ENCODE results near the gene DPEP1. TPM values are rescaled to one million over a fixed set of nuclear protein-coding genes. Genes with fewer than 3 reads are reported as not detected.
"Not testable (repeated sequence)": the region's sequence is repeated elsewhere in the genome, so short reads cannot be mapped to it uniquely, and the experiment has no call there.

DPEP1 gene
- total RNA-seq, result 2.4 TPM

DNA sequence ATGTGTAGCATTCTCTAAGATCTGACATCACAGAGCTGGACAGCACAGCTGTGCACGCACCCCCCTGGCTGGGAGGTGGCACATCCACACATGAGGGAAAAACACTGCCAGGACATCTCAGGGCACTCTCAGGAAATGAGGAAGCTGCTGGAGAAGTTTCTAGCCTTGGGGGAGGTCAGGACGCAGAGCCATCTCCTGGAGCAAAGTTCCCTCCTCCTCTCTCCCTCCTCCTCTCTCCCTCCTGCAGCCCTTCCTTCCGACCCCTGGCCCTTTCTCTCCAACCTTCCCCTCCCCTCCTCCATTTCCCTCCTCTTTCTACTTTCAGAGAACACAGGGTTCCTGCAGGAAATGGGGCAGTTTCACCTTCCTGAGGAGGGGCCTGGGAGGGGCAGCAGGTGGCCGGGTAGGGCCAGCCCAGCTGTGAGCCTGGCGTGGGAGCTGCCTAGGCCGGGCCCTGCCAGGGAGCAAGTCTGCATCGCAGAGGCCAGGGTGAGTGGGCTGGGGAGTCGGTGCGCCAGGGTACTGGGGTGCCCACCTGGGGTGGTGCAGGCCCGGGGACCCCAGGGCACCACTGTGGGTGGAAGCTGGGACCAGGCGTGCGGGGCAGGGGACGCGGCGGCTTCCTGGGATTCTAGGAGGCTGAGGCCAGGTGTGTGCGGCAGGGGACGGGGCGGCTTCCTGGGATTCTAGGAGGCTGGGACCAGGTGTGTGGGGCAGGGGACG lies at the start of gene DPEP1:
Gene DPEP1 (plus strand): TSS at position 412 of the 723 bp plus-strand sequence. CDS start 16,769 bp downstream, outside the sequence.
- no peak for DNase-seq

DNA sequence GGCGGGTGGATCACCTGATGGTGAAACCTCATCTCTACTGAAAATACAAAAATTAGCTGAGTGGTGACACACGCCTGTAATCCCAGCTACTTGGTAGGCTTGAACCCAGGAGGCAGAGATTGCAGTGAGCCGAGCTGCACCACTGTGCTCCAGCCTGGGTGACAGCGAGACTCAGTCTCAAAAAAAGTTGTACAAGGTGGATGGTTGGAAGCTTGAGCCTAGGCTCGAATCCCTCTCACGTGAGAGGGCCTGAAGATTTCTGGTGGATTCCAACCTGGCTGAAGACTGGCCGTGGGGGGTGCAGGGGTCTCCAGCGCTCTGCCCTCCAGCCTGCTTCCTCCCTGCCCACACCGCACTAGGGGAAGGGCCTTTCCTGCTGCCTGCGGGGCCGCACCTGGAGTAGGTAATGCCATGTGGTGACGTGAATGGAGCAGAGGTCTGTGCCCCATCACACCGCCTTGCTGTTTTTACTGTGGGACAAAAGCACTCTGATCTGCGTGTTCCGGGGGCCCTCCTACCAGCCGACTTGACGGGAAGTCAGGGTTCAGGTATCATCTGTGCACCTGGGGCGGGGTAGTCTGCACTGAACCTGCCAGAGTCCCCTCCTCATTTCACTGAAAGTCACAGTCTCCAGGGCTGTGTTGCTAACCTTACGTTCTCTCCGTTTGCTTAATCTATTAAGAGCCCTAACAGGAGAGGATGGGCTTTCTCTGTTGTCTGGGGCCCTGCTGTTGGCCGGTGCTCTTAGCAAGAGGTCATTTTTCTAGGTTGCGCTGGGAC lies 48.8 kb upstream of the DPEP1 start:
- no peak for DNase-seq

DNA sequence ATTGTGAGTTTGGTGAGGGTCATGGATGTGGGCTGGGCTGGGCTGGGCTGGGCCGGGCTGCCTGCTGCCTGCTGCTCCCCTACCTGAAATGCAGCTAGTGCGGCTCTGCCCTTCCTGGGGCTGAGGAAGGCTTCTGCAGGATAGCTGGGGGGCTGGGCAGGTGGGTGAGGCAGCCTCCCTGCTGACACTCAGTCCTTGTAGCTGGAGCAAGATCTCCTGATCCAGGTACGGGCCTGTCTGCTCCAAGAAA lies 48.3 kb upstream of the DPEP1 start:
- DNase-seq, result no peak

DNA sequence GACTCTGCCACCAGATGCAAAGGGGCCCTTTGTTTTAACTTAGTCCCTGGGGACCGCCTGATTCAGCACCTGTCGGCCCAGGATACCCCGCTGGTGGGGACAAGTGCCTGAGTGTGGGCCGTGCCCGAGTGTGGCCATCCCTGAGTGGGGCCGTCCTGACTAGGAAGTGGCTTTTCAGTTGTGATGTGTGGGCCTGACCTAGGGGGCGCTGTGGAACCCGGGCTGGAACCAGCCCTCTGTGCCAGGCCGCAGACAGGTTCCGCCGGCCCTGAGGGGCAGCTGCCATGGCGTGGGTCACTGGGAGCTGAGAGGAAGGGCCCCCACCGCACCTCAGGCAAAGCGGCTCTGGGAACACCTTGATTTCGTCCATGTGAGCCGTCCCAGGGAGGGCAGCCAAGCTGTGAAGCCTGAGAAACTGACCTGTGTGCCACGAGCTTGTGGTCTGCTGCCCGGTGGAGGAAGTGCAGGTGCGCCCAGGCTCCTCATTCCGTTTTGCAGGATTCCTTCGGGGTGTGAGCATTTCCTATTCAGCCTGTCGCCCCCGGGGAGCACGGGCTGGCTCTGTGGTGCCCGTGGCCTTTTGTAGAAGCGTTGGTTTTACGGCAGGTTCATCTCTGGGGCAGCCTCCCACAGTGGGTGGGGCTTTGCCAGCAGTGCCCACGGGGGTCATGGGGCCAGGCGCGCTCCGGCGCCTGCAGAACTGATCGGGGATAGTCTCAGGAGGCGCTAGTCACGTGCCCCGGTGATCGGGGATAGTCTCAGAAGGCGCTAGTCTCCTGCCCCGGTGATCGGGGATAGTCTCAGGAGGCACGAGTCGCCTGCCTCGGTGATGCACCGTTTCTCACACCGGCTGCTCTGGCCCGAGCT lies 47.7 kb upstream of the DPEP1 start:
- no peak for DNase-seq

DNA sequence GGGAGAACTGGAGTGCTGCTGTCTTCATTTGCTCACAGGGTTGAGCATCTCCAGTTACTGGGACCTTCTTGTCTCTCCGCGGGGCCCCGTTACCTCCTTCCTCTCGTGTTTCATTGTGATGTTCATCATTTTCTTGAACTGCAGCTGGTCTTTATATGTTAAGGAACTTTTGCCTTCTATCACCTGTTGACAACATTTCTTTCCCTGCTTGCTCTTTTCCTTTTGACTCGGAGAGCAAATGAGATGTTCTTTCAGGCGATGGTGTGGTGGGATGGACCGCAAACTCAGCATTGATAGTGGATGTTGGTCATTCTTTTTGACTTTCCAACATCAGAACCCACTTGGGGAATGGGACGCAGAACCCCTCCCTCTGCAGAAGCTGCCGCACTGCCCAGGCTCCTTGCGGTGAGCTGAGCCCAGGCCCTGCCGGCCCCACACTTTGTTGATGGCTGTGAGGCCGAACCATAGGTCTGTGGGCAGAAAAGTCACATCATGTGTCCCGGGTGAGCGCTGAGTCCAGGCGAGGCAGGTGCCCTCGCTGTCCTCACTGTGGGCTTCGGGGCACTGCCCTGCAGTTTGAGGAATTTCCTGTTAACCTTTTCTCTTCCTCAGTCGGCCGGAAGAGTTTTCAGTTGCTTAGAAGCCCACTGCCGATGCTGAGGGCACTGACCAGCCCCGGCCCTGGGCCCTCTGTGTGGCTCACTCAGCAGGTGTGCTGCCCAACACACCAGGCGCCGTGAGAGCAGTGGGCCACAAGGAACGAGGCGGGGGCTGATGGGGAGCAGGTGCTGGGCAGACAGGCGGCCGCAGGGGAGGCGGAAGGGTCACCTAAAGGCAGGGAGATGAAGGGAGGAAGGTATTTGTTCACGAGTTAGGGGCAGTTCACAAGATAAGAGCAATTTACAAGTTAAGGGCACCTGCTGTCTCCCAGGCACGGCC lies 45.5 kb upstream of the DPEP1 start:
- DNase-seq, result no peak

DNA sequence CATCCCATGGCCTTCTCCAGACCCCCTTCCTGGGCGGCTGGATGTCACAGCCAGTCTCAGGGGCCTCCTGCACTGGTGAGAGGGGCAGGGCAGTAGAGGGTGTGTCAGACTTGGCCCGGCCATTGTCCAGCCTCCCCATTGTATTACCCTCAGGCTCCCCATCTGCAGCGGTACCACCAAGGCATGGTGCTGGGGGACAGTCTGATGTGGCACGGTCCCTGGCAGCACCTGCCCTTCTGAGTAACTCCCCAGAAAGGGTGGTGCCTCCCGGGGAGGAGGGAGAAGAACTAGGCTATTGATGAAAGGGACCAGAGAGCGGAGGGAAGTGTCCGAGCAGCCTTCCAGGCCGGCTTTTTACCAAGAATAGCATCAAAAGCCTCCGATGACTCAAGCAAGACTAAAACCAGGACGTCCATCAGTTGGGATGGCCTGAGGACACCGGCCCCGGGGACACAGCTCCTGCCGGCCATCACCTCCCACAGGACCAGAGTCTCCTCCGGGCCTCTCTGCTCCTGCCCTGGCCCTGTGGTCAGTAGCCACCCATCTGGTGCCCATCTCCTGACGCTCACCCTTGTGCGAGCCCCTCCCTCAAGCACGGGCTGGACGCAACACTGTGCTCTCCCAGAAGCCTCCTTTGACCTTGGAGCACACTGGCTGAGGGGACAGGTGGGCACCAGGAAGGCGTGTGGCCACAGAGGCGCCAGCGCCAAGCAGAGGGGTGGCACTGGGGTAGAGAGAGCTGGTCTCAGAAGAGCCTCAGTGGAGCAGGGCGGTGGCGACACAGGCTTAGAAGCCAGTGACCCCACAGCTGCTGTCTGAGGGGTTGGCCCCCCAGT lies 43.7 kb upstream of the DPEP1 start:
- no peak for DNase-seq

DNA sequence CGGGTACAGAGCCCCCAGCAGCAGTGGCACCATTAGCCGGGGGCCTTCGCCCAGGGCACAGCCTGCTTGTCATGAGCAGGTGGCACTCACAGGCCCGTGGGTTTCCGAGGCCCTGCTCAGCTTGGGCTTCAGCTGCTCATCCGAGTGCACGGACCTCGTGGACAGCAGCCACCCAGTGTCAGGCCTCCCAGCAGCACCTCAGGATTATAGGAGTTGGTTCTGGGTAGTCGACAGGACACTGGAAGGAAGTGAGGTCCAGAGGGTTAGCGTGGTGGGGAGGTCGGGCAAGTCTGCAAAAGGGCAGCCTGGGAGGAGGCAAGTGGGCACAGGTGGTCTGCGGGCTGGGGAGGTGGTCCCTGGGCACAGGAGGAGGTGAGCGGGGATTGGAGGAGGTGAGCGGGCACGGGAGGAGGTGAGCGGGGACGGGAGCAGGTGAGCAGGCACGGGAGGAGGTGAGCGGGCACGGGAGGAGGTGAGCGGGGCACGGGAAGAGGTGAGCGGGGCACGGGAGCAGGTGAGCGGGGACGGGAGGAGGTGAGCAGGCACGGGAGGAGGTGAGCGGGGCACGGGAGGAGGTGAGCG lies 43.0 kb upstream of the DPEP1 start:
- no peak for DNase-seq

DNA sequence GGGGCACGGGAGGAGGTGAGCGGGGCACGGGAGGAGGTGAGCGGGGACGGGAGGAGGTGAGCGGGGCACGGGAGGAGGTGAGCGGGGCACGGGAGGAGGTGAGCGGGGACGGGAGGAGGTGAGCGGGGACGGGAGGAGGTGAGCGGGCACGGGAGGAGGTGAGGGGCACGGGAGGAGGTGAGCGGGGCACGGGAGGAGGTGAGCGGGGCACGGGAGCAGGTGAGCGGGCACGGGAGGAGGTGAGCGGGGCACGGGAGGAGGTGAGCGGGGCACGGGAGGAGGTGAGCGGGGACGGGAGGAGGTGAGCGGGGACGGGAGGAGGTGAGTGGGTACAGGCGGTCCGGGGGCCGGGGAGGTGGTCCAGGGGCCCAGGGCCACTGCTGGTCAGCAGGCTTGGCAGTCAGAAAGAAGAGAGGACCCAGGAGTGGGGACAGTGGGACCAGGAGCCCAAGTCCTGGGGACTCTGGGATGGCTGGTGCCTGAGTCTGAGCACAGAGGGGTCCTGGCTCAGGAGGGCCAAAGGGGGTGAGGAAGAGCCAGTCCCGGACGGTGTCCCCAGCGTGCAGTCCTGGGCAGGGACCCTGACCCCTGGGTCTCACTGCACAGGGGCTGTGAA lies 42.4 kb upstream of the DPEP1 start:
- DNase-seq, result not testable (repeated sequence)

DNA sequence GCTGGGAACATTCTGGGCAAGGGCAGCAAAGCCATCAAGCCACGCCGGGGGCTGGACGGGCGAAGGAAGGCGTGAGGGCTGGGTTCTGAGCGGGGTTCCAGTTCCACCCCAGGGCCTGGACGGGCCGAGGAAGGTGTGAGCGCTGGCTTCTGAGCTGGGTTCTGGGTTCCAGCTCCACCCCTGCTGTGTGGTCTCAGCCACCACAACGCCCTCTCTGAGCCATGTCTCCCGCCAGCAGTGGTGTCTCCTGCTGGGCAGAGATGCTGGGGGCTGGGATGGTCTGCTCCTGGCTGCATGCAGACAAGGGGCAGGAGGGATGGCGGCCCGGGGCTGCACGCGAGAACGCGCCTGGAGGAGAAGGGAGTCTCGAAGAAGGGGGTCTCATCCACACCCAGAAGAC lies 41.8 kb upstream of the DPEP1 start:
- no peak for DNase-seq

DNA sequence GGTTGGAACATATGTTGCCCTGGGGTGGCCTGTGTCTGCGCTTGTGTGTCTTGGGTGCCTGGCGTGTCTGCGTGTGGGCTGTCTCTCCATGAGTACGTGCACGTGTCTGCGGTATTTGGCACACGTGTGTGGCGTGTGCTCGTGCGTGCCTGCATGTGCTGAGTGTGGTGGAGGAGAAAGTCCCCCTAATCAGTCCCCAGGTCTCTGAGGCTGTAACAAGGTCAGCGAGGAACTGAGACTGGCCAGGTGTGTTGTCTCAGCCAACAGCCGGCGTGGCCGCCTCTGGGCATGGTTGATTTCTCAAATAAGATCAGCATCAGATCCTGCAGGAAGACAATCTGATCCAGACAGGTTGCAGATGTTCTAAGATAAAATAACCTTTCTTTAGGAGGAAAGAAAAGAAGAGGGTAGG lies 41.4 kb upstream of the DPEP1 start:
- DNase-seq, result no peak

DNA sequence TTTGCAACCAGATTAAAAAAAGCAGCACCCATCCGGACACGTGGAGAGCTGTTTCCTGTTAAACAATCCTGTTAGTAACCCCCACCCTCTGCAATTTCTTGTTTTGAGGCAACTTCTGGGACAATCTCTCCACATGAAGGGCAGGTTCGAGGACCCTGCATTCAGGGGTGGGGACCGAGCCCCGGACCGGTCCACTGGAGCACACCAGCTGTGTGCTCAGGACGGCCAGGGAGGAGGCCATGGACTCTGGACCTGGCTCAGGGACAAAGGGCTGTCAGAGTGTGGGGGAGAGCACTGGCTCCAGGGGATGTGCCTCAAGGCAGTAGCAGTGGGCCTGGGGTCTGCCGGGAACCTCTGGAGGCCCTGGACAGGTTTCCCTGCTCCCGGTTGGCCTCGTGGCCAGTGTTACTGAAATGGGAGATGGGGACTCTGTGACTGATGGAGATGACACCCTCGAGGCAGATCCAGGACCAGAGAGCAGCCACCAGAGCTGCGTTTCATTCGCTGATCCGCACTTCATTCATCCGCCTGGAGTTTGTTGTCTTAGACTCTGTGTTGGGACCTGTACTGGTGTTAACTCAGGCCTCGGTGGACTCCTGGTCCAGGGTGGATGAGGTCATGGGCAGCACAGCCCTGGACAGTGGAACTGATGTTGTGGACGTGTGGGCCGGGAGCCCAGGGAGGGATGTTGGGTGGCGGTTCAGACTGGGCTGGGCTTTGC lies 40.8 kb upstream of the DPEP1 start:
- no peak for DNase-seq

DNA sequence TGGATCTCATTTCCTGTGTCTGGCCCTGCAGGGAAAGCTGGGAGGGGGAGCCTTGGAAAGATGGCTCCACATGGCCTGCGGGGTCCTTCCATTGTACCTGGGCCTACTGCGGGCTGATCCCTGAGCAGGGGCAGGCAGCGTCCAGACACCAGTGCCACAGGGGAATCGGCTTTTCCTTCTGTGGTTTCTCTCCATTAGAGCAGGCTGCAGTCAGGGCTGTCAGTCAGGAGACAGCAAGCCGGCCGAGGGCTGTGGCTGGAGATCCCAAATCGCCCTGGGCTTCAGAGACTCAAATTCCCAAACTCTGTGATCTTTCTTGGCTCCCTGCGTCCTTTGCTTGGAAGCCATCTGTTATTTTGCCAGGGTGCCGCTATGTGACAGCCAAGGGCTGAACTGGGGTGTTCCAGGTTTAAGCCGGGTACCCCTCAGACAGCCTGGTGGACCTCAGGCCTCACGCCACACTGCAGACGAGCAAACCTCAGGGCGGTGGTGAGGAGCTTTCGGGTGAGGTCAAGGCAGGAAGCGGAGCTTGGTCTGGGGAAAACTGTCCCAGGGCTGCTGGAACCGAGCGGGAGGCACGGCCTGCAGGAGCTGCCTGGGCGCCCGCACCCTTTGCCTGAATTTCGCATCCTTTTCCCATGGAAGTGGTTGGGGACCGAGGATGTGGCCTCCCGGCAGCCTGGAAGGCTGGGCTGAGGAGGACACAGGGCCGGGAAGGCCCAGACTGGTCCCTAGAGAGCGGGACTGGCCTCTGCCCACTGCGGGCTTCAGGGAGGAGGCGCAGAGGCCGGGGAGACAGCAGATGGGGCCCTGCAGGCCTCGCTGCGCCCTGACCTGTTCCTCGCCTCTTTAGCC lies 39.4 kb upstream of the DPEP1 start:
- DNase-seq, result no peak

DNA sequence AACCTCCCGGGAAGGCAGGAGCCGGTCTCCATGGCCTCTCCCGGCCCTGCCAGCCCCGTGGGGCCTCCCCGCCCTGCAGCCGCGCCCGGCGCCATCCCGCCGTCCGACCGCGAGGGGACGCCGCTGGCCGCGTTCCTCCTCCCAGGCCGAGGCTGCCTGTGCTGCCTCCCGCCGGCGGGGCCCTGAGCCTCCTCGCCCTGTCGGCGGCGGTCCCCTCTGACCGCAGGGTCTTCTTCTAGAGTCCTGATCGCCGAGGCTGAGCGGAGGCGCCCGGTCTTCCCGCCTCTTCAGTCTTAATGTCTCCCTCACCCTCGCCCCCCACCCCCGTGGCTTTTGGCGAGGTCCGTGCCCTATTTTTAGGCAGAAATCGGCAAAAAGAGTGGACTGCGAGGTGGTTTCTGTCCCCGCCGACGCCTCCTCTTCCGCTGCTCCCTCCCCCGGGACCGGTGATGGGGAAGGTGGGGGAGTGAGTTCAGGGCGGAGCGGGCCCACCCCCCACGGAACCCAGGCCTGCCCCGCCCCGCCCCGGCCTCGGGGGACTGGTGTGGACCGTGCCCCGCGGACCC lies 38.7 kb upstream of the DPEP1 start:
- DNase-seq, result no peak

DNA sequence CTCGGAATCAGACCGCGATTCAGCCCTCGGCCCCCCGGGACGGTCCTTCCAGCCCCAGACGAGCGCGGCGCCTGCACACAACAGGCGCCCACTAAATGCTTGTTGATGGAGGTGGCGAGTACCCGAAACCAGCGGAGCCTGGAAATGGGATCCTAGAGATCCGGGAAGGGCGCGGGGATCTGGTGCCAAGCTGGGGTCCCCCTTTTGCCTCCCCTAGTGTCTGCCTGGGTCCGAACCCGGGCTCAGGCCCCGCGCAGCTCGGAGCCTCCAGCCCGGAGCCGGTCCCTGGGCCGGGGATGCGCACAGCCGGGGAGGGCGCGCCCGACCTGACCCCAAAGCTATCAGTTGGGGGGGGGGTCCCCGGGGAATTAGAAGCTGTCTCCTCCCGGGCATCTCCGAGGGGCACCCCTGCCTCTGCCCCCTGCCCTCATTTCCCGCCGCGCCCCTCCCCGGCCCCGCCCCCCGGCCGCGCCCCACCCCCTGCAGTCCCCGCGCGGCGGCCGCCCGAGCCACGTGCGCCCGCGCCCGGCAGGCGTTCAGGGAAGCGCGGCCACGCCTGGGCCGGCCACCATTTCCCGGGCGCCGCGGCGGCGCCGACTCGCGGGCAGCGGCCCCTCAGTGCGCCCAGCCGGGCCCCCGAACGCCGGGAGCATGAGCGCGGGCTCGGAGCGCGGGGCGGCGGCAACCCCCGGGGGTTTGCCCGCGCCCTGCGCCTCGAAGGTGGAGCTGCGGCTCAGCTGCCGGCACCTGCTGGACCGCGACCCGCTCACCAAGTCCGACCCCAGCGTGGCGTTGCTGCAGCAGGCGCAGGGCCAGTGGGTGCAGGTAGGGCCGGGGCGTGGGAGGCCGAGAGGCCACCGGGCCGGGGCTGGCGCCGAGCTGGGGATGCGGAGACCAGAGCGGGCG lies 37.9 kb upstream of the DPEP1 start, which contains the start of gene CPNE7:
Gene CPNE7 (plus strand): TSS at position 512 of the 906 bp plus-strand sequence. CDS start 140 bp downstream, at position 652.
- DNase-seq, result no peak

DNA sequence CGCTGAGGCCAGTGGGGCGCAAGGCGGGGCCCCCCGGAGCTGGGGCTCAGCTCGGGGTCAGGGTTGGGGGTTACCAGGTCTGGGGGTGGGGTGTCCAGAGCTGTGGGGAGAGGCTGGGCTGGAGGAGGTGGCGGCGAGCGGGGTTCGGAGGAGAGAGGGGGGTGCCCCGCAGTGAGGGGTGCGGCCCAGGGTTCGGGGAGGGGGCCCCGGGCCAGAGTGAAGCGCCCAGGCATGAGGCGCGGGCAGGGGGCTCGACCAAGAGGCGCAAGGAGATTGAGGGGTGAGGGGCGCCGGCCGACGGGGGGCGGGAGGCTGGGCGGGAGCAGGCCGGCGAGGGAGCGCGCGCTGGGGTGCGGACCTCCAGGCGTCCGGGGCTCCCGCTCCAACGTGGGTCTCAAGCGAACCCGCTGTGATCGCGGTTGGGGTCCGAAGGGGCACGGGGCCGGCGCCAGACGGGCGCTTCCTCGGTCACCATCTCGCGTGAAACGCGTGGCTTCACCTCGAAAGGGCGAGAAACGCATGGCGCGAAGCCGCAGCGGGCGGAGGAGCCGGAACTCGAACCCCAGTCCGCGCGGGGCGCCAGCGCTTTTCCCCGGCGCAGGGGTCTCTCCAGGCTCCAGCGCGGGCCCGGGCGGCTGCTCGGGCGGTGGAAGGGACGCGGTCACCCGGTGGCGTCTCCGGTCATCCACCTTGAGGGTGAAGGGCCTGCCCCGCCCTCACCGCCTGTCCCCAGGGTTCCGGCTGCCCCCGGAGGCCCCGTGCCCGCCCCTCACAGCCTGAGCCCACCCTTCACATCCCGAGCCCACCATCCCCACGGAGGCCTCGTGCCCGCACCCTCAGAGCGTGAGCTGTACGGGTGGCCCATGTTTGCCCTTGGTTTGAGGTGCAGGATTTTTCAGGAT lies 37.0 kb upstream of the DPEP1 start:
- no peak for DNase-seq
